SIG-M5 treated with dmso at 0.1 percent for 504 hours (cell line): ENCODE data around the gene PAX3.

Experiments used
- DNase-seq: peaks from one replicate; lab custom pipeline; 2025; ENCODE audit not compliant: unreplicated experiment; lab: John Stamatoyannopoulos, UW

PAX3 gene

DNA sequence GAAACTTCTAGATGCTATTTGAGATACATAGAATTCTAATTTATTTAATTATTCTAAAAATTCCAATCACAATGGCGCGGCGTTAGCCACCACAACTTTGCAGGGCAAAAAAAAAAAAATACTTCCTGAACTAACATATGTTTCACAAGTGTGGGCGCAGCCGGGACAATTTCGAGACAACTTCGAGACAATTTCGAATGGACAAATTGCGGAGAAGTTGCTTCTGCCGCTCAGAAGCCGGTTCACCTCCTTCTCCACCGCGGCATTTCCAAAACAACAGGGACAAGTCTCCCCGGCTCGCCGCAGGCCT lies 842 bp downstream of the PAX3 start:
- no peak for DNase-seq

DNA sequence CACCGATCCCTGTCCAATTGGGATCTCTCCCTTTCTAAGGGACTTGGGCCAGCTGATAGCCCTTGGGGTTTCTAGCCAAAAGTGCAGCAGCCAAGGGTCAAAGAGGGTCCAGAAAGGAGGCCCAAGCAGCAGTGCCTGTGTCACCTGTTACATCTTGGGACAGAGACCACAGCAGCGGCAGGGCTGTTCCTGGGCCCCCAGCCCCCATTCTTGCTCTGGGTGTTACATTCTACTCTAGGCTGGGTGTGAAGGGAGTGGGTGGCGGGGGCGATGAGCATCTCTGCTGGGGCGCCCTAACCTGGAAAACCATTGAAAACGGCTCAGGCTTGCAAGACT lies 1.2 kb downstream of the PAX3 start:
- no peak for DNase-seq

DNA sequence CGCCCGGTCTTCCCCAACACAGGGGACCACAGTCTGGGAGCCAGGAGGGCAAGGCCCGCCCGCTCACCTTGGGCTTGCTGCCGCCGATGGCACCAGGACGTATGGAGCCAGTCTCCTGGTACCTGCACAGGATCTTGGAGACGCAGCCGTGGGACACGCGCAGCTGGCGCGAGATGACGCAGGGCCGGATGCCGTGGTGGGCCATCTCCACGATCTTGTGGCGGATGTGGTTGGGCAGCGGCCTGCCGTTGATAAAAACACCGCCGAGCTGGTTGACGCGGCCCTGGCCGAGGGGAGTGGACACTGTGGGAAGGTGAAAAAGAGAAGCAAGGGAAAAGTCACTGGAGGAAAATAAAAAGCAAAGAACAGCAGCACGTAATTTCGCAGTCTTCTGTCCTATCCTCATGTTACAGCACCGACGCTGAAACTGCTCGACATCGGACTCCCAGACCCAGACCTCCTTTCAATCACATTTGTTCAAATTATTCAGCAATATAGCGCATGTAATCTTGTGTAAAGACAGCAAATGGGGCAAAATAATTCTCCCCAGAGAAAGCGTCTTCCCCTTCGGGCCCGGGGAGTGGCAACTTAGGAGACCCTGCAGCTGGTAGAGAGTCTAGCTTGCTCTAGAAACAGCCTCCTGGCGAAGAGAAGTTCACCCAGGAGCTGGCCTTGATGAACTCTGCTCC lies 1.7 kb downstream of the PAX3 start:
- no peak for DNase-seq

DNA sequence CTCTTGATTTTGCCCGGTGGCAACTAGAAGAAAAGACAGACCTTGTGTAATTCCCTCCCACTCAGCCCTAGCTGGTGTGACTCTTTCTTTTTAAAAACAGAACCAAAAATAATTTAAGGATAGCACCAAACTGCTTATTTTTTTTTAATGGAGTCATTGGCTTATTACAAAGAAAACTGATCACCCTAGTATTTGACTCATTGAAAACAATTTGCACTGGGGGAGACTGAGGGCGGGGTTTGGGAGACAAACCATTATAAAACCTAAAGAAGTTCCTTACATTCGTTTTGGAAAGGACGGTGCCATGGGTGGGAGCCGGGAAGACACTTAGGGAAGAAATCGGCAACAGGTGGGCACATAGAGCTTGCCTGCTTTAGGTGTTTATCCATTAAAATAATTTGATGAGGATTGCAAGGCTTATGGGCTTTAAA lies 2.5 kb downstream of the PAX3 start:
- DNase-seq, result no peak

DNA sequence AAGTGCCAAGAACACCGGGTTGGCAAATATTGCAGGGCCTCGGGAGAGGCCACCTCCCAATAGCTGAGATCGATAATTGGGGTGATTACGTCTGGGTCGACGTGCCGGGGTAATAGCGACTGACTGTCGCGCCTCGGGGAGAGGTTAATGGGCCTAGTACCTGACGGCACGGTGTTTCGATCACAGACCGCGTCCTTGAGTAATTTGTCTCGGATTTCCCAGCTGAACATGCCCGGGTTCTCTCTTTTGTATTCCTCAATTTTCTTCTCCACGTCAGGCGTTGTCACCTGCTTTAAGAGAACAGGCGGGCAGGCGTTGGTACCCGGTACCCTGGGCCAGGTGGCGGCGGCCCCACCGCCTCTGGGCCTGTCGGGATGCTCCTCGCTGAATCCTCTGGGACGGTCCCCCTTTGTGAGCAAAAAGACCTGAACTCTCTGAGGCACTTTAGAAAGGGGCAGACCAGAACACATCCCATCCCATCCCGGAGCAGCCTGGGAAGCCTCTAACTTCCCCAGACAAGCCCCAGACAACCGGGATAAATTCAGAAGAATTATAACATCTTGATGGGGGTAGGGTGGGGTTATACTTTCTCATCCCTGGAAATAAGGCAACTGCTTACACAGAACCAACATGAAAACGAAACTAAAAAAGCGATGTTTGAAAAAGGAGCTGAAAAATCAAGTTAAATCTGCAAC lies 3.3 kb downstream of the PAX3 start:
- DNase-seq, result no peak

DNA sequence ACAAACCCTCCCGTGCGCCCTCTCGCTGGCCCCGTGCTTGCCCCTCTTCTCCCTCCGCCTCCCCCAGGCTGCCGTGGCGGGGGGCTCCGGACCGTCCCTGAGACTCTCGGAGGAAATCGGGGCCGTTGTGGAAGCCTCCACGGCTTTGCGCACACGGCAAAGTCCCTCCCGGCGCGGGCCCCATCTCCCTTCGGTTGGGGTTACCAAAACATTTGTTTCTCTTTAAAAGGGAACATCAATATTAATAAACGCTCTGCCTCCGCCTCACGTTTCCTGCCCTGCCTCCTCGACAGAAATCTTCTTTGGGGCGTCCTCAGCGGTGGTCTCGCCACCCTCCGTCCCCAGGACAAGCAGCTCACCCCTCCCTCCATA lies 3.8 kb downstream of the PAX3 start:
- DNase-seq, result no peak

DNA sequence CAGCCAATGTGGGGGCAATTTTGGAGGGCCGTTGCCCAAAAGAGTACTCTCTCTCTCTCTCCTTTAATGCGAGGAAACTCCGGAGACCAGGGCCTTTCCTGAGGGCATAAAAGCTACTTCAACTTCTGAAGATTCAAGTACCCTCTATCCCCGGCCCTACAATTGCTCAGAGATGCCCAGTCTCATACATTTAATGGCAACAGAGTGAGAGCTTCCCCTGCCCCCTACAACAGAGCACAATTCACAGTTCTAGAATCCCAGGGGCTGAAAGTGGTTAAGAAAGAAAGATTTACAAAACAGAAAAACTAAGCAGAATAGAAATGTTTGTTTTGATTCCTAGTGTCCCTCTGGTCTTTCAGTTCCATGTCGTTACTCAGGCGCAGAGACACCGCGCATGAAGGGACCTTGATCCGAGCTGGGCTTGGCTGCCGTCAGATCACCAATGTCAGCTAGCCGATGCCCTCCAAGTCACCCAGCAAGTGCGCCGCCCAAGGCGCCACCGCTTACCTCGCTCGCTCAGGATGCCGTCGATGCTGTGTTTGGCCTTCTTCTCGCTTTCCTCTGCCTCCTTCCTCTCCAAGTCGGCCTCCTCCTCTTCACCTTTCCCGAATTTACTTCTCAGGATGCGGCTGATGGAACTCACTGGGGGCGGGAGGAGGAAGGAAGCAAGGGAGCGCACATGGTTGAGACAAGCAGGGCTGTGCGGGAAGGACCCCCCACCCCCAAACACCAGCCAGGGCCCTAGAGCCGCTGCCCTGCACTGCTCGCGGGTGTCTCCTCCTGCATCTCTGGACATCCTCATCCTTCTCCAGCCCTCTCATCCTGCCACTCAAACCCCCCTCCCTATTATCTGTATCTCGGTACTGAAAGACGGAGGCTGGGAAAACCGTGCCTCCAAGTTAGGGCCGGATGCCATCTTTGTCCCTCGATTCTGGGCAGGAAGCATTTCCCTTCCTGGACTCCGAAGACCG lies 4.9 kb downstream of the PAX3 start:
- DNase-seq, result no peak

DNA sequence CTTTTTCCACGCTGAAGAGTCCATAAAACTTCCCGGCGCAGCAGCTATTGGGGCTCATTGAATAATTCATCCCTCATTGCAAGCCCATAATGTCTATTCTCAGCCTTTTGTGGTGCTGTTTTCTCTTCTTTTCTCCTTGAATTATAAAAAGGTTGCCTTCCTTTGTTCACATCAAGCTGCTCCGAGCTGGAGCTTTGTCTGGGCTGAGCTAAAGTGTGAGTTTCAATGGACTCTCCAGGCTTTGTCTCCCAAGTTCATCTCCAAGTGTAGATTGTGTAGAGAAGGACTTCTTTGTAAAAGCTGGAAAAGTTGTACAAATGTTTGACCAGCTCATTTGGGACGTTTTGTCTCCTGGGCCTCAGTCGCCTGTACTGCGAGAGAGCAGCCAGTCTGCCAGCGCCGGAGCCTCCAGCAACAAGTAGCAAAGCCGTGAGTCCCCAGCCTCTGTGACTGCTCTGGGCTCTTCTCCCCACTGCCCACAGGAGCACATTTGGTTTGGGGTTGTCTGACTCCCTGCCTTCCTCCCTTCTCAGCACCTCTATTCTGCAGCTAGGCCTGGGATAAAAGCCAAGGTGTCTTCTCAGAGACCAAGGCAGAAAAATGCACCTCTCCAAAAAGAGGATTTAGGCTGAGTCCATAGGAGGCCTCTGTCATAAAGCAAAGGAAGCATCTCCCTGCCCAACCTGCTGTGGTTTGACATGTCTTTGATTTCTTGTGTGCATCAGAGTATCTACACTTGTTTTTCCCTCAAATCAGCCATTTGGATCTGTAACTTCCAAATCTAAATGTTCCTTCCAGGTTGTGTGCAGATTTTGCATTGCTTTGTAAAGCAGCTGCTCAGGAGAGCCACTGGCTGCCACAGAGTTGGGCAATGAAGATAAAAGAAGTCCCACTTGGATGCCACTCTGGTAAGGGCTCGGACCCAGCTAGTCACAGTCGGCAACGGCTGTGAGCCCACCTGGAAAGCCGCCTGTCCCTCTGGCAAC lies 6.4 kb downstream of the PAX3 start:
- DNase-seq, result no peak

DNA sequence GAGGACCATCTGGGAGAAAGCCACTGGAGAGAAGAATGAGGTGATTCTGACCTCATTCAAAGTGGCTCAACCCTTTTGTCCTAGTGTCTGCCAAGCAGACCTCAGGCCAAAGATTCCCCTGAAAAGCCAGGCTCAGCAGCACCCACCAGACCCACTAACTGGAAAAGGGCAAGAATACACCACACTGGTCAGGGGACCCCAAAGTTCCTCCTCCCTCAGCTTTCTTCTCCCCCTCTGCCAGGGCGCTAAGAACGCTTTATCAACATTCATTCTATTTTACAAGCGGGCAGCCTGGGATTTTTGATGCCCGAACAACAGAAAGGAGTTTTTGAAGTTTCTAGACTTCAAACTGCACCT lies 7.3 kb downstream of the PAX3 start:
- DNase-seq, result no peak

DNA sequence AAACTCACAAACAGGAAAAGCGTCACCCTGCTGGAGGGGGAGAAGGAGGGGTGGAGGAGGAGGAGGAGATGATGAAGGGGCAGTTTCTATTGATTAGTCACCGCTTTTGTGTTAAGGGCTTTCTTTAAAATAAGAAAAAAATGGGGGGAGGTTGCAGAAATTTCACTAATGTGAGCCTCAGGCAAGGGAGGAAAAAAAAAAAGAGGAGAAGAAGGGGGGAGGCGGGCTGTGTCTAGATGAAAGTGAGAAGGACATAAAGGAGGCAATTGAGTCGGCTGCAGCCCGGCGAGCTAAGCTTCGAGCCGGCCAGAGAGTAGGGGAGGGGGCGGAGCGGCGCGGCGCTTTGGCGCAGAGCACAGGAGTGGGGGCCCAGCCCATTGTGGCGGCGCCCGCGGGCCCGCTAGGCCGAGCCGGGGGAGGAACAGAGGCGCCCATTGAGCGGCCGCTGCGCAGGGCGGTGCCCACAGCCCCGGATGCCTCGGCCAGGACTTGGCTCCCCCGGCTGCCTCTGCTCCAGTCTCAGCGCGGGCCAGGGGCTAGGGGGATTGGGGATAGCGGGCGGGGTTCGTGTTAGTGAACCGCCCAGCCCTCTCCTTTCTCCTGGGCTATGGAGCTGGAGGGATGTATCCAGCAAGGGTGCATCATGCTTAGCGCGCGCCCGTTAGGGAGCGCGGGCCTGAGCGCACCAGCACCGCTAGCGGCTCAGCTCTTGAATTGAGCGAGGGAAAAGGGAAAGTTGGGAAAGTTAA lies 7.9 kb downstream of the PAX3 start:
- no peak for DNase-seq

DNA sequence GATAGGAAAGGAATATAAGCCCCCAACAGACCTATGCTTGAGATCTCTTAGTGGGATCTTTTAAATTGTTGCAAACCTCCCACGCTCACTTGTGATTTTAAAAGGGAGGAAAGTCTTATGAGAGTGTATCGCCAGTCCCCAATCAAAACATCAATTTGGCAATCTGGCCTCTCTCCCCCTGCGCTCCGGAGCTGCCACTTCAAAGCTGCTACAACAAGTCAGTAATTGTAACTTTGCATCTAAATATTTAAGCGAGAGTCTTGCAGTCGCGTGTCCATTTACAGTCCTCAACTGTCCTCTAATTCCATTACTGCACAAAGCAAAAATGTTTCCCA lies 8.4 kb downstream of the PAX3 start:
- no peak for DNase-seq

DNA sequence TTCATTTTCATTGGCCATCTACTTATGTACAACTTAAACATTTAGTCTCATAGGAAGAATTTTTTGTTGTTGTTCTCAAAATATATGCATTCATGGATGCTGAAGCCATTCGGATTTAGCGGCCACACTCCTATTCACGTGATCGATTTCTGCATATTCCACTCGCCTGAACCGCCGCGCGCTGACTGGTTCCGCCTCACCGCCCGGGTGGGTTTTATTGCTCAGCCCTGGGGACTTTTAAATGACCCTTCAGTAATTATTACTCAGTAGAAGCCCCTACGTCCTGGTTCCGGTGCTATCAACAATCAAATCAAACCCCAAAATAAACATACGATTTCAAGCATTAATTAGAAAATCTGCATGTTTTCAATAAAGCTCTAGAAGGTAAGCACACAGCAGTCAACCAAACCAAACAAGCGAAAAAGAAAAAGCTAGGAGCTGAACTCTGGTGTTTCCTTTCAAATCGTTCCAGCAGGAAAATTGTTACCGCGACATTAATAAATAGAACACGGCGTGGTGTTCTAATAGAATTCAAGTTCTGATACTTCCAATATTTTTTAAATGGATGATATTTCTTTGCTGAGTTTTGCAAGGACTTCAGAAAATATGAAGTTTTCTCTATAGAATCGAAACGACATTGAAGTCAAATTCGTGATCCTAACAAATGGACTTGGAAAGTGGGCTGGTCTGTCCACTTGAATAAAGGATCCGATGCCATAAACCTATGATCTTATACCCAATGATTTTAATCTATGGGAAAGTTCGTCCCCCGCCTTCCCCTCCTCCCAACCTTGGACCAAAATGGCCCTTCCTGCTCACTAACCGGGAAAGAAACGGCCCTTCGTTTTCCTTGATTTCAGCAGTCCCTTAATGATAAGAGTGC lies 9.3 kb downstream of the PAX3 start:
- no peak for DNase-seq

DNA sequence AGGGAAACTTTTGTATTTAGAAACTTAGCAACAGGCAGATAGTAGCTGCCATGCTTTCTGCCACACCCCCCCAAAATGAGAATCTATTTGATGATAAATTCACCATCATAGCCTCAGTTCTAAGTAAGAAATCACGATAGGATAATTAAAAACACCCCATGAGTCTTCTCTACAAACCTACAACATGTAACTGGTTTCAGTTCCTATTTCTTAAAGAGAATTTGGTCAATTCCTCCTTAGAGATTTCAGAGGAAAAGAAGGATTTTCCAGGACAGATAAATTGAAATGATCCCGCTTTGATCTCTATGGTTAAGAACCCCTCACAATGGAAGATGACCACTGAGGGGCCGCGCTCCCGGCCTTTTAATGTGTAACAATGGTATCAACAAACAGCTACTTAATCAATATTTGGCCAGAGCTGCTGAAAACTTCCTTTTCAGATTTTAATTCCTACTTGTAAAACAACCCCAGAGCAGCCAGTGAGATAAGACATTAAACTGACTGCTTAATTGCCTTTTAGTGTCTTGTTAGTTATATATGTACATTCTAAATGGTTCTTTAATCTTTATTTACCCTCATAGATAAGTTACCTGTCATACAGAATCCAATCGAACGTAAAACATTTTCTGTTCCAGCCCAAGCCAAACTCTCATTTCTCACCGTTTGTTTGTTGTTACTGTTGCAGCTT lies 10.1 kb downstream of the PAX3 start:
- DNase-seq, result no peak

DNA sequence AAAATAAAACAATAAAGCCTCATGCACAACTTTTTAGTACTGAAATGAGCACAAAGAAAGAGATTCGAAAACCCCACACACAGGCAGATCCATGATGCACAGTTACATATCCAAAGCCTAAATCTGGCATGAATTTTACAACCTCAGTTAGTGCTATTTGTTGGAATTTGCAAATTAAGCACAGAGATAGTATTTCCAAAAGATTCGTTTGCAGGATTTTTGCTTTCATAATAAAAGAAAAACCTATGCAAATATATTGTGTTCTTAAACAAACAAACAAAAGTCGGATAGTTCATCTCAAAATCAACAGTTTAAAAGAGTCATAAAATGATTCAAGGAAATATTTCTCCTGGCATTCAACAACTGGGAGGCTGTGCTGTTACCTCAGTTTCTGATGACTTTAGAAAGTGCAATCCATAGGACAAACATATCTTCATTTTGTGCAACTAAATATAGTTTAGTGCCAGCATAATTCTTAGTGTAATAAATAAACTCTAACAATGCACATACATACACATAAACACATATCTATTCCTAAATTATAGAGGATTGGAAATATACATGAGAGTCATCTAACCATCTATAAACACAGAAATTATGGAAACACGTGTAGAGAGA lies 10.8 kb downstream of the PAX3 start:
- DNase-seq, result no peak

DNA sequence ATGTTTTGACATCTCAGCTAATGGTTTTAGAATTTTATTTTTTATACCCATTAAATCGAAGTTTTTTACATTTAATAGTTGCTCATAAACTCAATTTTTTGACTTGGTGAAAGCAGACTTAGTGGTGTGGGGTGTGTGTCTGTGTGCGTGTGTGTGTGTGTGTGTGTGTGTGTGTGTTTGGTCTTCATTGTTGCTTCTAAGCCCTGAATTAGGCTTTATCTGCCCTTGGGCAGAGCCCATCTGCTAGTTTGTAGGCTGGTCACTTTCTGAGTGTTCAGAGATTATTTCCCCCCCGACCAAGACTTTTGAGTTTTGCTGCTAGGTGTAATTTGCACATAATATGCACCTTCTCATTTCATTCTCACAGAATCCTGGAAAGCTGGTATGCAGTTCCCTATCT lies 14.3 kb downstream of the PAX3 start:
- DNase-seq, result no peak

DNA sequence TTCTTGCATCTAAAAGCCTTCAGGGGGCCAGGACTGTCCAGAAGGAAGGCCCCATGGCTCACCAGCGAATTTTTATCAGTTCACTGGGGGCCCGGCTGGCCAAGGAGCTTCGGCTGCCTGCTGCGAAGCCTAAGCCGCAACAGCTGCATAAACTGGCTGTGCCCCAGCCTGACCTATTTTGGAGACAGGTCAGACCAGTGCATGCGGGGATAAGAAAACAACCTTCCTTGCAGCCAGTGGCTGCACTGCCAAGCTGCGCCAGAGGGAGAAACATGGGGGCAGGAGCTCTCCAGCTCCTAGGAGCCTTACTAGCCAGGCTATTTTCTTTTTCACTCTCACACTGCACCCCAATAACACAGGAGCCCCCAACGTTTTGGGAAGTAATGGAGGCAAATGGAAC lies 15.2 kb downstream of the PAX3 start:
- no peak for DNase-seq

DNA sequence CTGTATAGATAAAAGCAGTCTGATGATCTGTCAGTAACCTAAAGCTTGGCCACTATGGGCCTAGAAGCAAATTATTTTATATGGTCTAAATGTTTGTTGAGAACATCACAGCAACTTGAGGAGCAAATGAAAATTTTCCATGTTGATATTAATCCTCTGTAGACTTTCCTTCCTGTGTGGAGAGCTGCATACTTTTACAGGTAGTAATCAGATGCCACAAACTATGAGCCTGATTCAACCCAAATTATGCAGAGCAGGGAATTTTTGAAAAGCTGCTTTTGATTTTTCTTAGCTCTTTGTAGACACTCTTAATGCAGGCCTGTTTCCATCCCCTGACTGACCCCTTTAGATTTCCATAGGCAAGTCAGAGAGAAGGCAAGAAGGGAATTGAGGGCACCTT lies 17.3 kb downstream of the PAX3 start:
- DNase-seq, result no peak

DNA sequence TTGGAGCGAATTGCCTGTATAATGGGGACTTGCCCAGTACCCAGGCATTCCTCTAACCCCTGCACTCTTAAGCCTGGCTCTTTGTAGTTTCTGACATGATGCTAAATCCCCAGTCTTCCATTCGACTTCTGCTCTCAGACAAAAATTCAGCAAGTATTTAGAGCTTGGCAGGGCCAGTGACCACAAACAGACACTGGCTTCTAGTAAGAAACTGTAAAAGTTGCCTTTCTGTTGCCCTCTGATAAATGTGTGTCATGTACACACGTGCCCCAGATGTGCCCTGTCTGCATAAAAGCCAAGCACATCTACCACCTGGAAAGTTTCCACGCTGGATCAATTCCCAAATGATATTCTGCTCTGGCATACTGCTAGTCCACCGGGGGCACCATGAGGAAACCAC lies 18.0 kb downstream of the PAX3 start:
- DNase-seq, result no peak
